Jurkat, Clone E6-1 (cell line): ENCODE data around the gene STK10.

ENCODE experiments used
- DNase-seq: peaks from one replicate; pipeline ENCODE4 v3.0.0-alpha.2; 2011; ENCODE audit warnings: low read depth, low spot score
- H3K4me3 ChIP-seq: 2 replicates; pipeline ENCODE4 v1.5.1; 2011; ENCODE audit warnings: mild to moderate bottlenecking, low read length, control low read depth, moderate library complexity

The STK10 gene

DNA sequence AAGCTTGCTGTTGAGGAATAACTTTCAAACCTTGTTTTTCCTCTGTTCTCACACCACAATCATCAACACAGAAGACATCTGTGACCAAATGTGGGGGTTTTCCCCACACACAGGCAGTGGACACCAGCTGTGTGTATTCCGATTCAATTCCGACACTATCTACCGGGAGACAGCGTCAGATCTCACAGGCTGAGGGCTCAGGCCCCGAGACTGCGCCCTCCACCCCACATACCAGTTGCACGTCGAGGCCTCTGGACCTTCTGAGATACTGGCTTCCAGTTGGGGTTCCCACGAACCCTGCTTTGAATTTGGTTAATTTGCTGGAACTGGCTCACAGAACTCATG lies 41.3 kb downstream of the STK10 start:
- H3K4me3 ChIP-seq: no peak overlapping the region
- no peak for DNase-seq

DNA sequence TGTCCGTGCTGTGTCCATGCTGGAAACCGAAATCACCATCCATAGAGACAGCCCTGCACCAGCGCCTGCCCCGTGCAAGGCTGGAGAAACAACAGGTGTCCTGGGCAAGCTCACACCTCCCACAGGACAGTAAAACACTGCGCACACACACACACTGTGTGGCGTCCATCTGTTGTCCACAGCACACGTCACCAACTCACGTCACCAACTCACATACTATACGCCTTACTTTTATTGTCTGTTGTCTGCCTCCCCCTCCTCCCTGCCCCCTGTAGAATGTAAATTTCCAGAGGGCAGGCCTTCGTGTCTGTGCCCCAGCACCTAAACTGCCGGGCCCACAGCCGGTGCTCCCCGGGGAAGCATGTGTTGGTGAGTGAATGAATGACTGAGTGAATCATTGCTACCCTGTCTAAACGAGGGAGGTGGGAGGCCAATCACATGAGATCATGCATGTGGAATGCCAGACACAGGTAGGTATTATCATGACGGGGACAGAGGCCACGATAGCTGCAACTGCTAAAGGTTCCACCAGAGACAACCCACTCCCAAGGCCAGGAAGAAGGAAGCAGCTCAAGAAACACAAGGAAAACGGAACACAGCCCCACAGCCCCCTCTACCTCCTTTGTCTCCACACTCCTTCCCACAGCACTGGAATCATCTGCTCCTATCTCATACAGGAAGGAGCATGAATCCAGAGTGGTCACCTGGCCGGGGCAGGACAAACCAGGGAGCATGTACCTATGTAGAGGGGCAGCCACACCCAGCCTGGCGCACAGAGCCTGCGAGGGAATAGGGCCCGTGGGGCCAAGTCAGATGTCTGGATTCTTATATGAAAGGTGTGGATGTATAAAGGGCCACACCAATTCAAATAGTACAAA lies 41.9 kb downstream of the STK10 start:
- no peak for DNase-seq
- no peak overlapping the region for H3K4me3 ChIP-seq

DNA sequence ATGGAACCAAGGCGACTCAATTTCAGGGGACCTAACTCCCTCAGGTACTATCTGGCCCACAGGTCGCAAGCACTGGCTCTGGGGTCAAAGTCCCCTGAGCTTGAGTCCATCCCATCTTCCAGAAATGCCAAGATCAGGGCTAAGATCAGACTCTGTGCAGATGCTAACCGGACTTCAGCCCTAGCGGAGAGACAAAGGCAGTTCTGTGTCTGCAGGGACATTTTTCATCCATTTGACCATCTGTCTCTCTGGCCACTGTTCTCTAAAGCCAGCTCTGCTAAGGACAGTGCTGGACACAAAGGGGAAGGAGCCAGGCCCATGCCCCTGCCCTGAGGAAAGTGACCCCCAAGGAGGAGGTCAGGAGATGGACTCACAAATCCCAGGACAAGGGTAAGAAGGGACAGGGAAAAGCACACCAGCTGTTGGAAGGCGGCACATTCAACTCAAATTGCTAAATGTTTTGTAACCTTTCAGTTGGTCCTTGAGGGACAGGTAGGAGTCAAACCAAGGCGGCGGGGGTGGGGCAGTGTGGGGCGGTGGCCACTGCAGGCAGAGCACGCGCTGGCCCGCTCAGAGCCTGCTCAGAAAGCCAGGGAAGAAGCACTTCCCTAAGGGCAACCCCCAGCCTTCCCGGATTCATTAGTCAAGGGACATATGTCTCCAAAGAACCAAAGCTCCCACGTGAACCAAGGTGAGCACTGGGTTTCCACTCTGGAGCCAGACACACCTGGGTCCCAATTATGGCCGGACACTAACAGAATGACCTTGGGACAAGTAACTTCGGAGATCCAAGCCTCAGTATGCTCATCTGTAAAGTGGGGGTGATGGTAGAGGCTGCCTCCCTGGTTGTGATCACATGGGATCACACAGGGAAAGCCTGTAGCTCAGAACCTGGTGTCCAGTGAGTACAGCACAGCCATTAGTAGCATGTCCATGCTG lies 42.8 kb downstream of the STK10 start:
- H3K4me3 ChIP-seq: no peak overlapping the region
- no peak for DNase-seq

DNA sequence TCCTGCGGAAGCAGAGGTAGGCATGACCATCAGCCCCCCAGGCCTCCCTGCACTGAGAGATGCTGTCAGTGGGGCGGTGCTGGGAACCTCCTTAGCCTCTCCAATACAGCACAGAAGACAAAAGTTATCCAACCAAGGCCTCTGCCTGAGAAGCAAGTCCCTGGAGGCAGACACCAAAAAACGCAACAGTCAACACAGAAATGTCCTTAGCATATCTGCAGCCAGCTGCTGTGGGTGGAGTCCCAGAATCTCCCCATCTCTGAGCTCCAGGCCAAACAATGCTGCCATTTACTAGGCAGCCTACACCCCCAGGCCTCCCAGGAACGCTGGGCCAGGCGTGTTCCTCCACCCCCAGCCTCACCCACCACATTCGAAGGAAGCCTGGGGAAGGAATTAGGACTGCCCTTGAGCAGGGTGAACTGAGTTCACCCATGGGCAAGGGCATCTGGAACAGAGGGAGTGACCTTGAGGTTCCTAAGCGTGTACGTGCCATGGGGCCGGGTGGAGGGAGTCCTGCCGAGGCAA lies 43.7 kb downstream of the STK10 start:
- no peak overlapping the region for H3K4me3 ChIP-seq
- no peak for DNase-seq

DNA sequence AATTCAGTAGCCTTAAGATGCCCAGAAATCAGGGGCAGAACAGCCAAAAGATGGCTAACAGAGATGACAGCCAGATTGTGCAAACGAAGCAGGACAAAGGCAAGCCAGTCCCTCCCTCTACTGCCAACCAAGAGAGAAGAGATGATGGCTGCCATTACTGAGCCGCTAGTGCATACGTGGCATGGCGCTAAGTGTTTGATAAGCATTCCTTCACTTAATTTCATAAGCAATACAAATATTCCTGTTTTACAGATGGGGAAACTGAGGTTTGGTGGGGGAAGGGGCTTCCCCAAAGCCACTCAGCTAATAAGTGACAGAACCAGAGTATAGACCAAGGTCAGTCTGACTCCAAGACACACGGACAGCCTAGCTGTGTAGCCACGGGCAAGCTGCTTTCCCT lies 44.1 kb downstream of the STK10 start:
- DNase-seq: no peak
- no peak overlapping the region for H3K4me3 ChIP-seq

DNA sequence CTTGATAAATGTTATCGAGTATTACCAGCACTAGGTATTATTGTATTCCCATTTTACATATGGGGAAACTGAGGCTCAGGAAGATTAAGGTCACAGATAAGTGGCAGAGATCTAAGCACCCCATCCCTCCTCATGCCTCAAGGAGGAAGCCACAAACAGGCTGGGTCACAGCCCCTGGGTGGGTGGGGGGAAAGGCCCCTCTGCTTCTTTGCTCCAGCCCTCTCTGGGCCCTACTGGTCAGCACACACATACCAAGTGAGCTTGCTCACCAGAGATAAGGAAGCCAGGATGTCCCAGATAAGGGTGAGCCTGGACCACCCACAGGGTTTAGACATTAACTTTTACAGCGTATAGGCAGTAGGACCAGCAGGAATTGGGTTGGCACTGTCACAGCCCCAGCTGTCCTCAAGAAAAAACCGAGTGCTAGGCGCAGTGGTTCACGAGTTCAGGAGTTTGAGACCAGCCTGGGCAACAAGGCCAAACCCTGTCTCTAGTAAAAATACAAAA lies 45.3 kb downstream of the STK10 start:
- H3K4me3 ChIP-seq: no peak overlapping the region
- no peak for DNase-seq

DNA sequence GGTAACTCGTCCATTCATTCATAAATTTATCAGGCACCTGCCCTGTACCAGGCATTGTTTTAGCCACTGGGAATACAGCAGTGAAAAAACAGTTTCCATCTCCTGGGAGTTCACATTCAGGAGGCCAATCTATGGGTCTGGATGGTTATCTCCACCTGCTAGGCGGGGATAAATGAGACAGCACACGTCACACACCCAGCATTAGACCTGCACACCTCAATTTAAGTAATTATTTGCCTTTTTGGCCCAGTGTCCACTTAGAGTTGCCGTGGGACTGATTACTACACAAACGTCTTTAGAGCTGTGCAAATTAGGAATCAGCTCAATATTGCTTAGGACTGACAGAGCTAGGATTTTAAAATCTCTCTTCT lies 46.1 kb downstream of the STK10 start:
- no peak for DNase-seq
- H3K4me3 ChIP-seq: no peak overlapping the region

DNA sequence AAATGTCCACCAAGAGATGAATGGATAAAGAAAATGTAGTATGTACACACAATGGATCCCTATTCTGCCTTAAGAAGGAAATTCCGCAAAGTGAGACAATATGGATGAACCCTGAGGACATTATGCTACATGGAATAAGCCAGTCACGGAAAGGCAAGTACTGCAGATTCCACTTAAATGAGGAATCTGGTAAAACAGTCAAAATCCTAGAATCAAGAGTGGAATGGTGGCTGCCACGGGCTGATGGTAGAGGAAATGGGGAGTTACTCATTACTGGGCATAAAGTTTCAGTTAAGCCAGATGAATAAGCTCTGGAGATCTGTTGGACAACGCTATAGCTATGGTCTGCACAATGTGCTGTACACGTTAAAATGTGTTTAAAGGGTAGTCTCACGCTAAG lies 47.2 kb downstream of the STK10 start:
- DNase-seq: no peak
- H3K4me3 ChIP-seq: no peak overlapping the region

DNA sequence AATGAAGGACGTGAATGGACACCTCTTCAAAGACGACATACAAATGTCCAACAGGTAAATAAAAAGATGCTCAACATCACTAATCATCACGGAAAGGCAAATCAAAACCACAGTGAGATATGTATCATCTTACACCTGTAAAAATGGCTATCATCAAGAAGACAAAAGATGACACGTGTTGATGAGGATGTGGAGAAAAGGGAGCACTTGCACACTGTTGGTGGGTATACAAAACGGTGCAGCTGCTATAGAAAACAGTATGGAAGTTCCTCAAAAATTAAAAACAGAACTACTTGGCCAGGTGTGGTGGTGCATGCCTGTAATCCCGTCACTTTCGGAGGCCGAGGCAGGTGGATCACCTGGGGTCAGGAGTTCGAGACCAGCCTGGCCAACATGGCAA lies 47.9 kb downstream of the STK10 start:
- no peak overlapping the region for H3K4me3 ChIP-seq
- DNase-seq: no peak

DNA sequence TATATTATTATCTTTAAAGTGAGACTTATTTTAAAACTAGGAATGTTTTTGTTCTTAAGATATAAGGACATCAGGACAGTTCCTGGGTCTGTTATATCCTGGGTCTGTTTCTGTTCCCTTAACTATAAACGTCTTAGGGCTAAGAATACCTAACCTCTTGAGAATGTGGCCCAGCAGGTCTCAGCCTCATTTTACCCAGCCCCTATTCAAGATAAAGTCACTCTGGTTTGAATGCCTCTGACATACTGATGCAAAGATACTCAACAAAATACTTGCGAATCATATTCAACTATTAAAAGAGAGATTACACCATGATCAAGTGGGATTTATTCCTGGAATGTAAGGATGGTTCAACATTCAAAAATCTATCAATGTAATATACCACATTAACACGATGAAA lies 51.0 kb downstream of the STK10 start:
- no peak overlapping the region for H3K4me3 ChIP-seq
- DNase-seq: no peak

DNA sequence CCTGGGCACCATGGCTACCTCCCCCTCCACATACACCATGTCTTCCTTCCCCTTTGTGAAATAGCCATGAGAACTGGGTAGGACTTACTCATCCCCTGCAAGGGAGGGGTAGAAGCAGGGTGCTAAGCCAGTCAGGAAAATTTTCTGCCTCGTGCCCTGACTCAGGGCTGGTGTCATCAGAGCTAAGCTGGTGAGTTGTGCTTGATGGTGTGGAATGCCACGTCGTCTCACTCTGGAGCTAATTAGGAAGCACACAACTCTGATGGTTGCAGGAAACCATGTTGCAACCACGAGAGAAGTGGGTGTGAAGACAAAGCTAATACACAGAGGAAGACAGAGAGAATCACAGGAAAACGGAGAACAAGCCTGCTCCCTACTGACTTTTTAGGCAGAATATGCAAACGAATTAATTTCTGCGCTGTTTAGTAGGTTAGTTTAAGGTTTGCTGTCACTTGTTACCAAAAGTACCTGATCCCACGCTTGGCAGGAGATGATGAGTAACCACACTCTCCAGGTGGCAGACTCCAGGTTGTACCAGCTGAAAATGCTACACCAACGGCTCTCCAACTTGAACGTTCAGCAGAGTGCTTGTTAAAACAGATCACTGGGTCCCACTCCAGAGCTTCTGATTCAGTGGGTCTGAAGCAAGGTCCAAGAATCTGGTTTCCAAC lies 54.5 kb downstream of the STK10 start:
- H3K4me3 ChIP-seq: no peak overlapping the region

DNA sequence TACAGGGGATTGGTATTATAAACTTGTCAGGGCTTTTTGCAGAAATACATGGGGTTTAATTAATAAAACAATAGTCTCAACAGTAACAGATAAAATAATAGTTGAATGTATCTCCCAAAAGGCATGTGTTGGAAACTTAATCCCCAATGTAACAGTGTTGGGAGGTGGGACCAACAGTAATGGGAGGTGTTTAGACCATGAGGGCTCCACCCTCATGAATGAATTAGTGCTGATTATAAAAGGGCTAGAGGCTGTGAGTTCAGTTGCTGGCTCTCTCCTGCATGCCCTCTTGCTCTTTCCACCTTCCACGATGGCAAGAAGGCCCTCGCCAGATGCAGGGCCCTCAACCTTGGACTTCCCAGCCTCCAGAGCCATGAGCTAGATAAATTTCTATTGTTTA lies 56.3 kb downstream of the STK10 start:
- no peak overlapping the region for H3K4me3 ChIP-seq
- no peak for DNase-seq

More for the DNA sequence above, 54.5 kb downstream of the STK10 start:
- no peak for DNase-seq

DNA sequence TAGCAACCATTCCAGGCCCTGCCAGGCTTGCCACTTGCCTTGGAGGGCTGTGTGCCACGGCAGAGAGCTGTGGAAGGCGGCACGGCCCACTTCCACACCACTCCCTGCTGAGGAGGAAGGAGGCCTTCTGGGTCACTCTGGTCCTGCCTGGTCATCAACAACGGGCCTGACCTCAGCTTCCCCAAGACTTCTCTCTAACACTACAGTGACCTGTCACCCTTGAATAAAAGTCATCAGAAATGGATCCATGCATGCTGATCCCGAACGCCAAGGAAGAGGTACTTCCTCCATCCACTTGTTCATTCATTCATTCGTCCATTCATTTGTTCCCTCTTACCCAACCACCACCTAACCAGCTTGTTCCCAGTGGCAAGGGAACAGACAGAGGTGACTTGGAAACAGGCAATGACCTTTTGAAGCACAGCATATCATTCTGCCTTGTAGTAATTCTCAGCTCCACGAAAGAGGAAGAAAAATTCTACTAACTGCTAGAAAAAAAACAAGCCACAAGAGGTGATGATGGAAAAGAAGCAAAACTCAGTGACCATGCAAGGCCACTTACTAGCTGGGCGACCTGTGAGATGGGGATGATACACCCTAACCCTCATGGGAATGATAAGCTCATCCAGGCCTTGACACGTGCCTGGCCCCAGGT lies 58.6 kb downstream of the STK10 start:
- DNase-seq: no peak
- no peak overlapping the region for H3K4me3 ChIP-seq

DNA sequence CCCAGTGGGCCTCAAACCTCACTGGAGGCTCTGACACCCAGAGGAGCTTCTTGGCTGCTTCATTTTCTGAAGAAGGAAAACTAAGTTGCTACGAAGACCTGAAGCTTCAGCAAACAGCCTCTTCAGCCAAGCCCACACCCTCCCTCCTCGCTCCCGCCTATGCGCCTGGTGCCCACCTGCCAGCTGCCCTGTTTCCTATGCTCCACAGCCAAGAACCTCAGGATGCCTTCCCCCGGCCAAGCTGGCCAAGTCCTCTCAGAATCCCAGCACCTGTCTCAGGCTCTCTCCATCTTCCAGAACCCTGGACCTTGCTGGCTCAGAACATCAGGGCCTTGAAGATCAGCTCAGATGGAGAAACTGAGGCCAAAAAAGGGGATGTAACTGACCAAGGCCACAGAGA lies 60.4 kb downstream of the STK10 start:
- H3K4me3 ChIP-seq: no peak overlapping the region
- no peak for DNase-seq

DNA sequence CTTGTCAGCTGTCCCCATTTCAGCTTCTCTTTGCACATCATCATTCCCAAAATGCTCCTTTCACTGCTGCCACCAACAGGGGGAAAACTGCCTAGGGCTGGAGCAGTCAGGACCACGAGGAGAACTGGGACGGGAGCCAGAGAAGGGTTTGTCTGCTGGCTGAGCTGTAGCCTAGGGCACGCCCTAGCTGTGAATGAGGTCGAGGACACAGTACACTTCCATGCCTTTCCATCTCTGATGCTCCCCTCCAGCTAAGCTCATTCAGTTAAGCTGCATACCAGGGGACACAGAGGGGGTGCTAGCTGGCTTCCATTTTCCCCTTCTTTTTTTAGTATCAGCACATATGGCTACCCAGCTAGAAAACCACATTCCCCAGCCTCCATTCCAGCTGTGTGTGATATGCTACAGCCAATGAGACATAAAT lies 64.7 kb downstream of the STK10 start:
- no peak overlapping the region for H3K4me3 ChIP-seq
- DNase-seq: no peak

DNA sequence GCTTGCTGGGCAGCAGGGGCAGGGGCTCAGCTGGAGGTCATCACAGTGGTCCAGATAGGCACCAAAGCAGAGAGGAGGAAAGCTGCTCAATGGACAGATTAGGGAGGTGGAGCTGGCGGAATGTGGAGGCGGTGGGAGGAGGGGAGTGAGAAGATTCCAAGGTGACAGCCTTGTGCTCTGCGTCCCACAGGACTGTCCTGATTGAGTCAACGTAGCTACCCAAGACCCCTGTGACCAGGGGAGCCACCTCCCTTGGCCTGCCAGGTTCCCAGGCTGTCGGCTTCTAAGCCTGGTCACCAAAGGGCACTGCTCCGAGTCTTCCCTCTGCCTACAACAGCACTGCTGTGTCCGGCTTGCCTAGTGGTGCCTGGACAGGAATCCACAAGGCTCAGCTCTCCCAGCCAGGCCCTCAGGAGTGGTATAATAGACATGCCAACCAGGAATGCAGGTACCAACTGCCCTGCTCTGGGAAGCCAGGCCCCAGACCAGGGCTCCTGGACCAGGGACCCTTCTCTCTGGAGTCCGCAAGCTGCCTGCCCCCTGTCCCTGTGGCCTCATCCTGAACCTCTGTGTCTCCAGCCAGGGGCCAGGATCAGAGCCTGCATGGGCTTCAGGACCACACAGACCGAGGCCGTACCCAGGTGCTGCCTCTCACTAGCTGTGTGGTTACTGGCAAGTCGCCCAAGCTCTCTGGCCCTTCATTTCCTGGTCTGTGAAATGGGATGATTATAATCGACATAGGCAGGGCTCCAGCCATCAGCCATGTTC lies 67.9 kb downstream of the STK10 start:
- no peak for DNase-seq
- no peak overlapping the region for H3K4me3 ChIP-seq

DNA sequence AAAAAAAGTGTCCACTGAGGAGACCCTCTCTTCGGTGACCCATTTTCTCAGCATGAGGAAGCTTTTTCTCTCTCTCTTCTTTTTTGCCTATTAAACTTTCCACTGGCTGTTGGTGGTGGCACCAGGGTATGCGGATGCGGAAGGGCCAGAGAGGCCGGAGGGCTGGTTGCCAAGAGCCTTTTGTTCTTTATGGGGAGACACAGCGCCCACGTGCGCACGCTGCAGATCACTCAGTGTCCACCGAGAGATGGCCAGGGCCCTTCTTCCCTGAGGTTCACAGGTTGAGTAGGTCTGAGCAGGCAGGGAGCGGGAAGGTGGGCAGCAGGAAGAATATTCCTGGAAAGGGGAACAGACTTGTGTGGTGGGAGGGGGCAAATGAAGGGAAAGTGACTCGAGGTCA lies 69.1 kb downstream of the STK10 start:
- no peak overlapping the region for H3K4me3 ChIP-seq
- DNase-seq: no peak

DNA sequence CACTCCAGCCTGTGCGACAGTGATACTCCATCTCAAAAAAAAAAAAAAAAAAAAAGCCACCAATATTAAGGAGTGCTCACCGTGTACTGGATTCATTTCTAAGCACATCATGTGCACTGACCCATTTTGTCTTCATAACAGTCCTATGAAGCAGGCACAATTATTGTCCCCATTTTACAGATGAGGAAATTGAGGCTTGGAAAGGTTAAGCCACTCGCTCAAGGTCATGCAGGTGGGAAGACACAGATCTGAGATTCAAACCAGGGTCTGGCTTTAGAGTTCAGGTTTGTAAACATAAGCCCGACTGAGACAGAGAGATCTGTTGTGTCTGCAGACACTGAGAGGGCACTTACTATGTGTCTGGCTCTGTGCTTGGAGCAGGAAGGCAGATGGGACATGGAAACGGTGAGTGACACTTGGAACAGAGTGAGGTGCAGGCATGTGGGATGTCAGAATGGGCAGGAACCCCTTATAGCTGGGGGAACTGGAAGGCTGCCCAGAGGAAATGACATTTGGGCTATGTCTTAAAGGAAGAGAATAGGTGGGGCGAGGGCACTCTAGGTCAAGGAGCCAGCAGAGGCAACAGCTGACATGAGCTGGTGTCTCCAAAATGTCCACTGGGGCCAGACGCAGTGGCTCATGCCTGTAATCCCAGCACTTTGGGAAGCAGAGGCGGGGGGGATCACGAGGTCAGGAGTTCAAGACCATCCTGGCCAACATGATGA lies 69.9 kb downstream of the STK10 start:
- no peak overlapping the region for H3K4me3 ChIP-seq

More for the DNA sequence above, 69.9 kb downstream of the STK10 start:
- no peak for DNase-seq
